ENCODE data around the gene PSENEN. TPM values are rescaled to one million over a fixed set of nuclear protein-coding genes. Genes with fewer than 3 reads are reported as not detected.

The PSENEN gene
- total and polyA plus RNA-seq, 2 of the 8 experiments (the other 6 are each of a cell fraction or from before 2014, with no cell fraction given), result 66.7 to 75.3 TPM

- TF ChIP-seq POLR2A (IDR thresholded peaks at IDR 0.05; ENCODE audit: control extremely low read depth in 1 of 2, low read depth in 2 of 2, low read length in 2 of 2) (no peak), BCL11A (IDR thresholded peaks at IDR 0.05; ENCODE audit: low read depth in 2 of 2, low read length in 2 of 2) (no peak), TEAD4 (IDR thresholded peaks at IDR 0.05; ENCODE audit: low read depth, low read length) (no peak), SP4 (IDR thresholded peaks at IDR 0.05; ENCODE audit: low read length) (no peak), RBBP5 (IDR thresholded peaks at IDR 0.05; ENCODE audit: borderline replicate concordance, low read depth, low read length) (no peak), POU5F1 (IDR thresholded peaks at IDR 0.05; ENCODE audit: low read depth, low read length) (no peak)
These were observed 31.8 kb downstream of the PSENEN start (continued) for GRCh38 chr19:35777086-35777841.

Measured in H1 (cell line).